Endothelial cell of umbilical vein (primary cell): ENCODE measurements around the gene PRSS36. TPM values are rescaled to one million over a fixed set of nuclear protein-coding genes. Genes with fewer than 3 reads are reported as not detected.

Experiments
- BruUV-seq: library from RNA; stranded (reverse); fragments of 400-500 nt; replicated peaks from 2 replicates; lab custom pipeline; 2021; lab: Mats Ljungman, UMichigan
- CTCF ChIA-PET: fragments of 300-600, 350-600 bp; sonication (Branson Sonifier 250); formaldehyde crosslinking; loops from one replicate; lab custom pipeline; 2021; ENCODE audit warnings: antibody characterized with exemption, inconsistent platforms; lab: Charles Lee
- POLR2A ChIA-PET: fragments of 300-600, 350-600 bp; sonication (Branson Sonifier 250); formaldehyde crosslinking; loops from one replicate; lab custom pipeline; 2021; ENCODE audit warnings: antibody characterized with exemption, inconsistent platforms; lab: Charles Lee
- DNase-seq: peaks from one replicate; pipeline ENCODE4 v3.0.0-alpha.2; 2011; ENCODE audit warnings: low read depth, low spot score
- FAIRE-seq: peaks from 2 replicates; lab custom pipeline; 2011; peaks lifted over from hg19 to GRCh38; lab: Jason Lieb, UNC
- H2AFZ ChIP-seq: 2 replicates; pipeline ENCODE4 v1.6.0; 2012; ENCODE audit warnings: low read depth, low read length, control low read depth, inconsistent platforms
- H3K27ac ChIP-seq: 2 replicates; pipeline ENCODE4 v1.5.1; 2011; ENCODE audit warnings: low read depth, mild to moderate bottlenecking, control low read depth, low read length, moderate library complexity; ENCODE audit not compliant: insufficient read depth
- H3K27me3 ChIP-seq, 2 experiments: 2 replicates each; pipeline versions ENCODE4 v1.6.0 to v1.6.1; 2011; ENCODE audit warnings: low read length in 2 of 2, mixed read lengths in 1 of 2; ENCODE audit not compliant: control insufficient read depth in 2 of 2, insufficient read depth in 2 of 2
- H3K36me3 ChIP-seq, 2 experiments: 2 replicates in 1 of 2; 3 replicates in 1 of 2; pipeline ENCODE4 v1.5.1; 2011; ENCODE audit warnings: low read length in 2 of 2, mild to moderate bottlenecking in 1 of 2, moderate library complexity in 1 of 2; ENCODE audit not compliant: control insufficient read depth in 2 of 2, insufficient read depth in 2 of 2; ENCODE audit errors: extremely low read depth in 1 of 2
- H3K4me1 ChIP-seq: 3 replicates; pipeline ENCODE4 v1.5.1; 2011; ENCODE audit warnings: mild to moderate bottlenecking, low read length; ENCODE audit not compliant: control insufficient read depth, insufficient read depth; ENCODE audit errors: extremely low read depth
- H3K4me2 ChIP-seq: 2 replicates; pipeline ENCODE4 v1.6.1; 2011; ENCODE audit warnings: low read length, control low read depth, mixed read lengths; ENCODE audit not compliant: insufficient read depth
- H3K4me3 ChIP-seq, 3 experiments: fragments of 200-600 bp in 1 of 3; sonication (generic), shearing (Covaris generic) in 1 of 3; replicated peaks in 1 of 3; 2 replicates each; pipeline ENCODE4 v1.5.1; 2011 to 2016; ENCODE audit warnings: control low read depth in 3 of 3, low read length in 3 of 3, mild to moderate bottlenecking in 2 of 3, inconsistent platforms in 1 of 3, low read depth in 1 of 3, moderate library complexity in 1 of 3; ENCODE audit not compliant: insufficient read depth in 1 of 3
- H3K79me2 ChIP-seq: 2 replicates; pipeline ENCODE4 v1.6.0; 2012; ENCODE audit warnings: low read length, inconsistent platforms; ENCODE audit not compliant: control insufficient read depth, insufficient read depth
- H3K9ac ChIP-seq: replicated peaks from 2 replicates; pipeline ENCODE3; 2011; ENCODE audit warnings: low read length, control low read depth; ENCODE audit not compliant: insufficient read depth; ENCODE audit errors: extremely low read depth
- H3K9me1 ChIP-seq: replicated peaks from 3 replicates; pipeline ENCODE4 v1.6.0; 2011; ENCODE audit warnings: mild to moderate bottlenecking, low read length; ENCODE audit not compliant: control insufficient read depth, insufficient read depth; ENCODE audit errors: extremely low read depth
- H3K9me3 ChIP-seq: replicated peaks from 2 replicates; pipeline ENCODE4 v1.5.1; 2012; ENCODE audit warnings: low read length, inconsistent platforms; ENCODE audit not compliant: control insufficient read depth, insufficient read depth
- H4K20me1 ChIP-seq: replicated peaks from 2 replicates; pipeline ENCODE3; 2011; ENCODE audit warnings: mild to moderate bottlenecking, low read length; ENCODE audit not compliant: control insufficient read depth, insufficient read depth; ENCODE audit errors: extremely low read depth
- EZH2 ChIP-seq: IDR thresholded peaks from 2 replicates; pipeline ENCODE4 v1.6.1; 2012; ENCODE audit warnings: borderline replicate concordance, low read depth, mild to moderate bottlenecking, moderate library complexity, low read length, inconsistent platforms; ENCODE audit not compliant: severe bottlenecking
- FOS ChIP-seq: IDR thresholded peaks from 2 replicates; pipeline ENCODE4 v1.6.1; 2011; ENCODE audit warnings: mild to moderate bottlenecking, low read length, moderate library complexity, borderline replicate concordance; ENCODE audit not compliant: insufficient read depth
- GATA2 ChIP-seq: IDR thresholded peaks from 2 replicates; pipeline ENCODE4 v1.7.0; 2011; ENCODE audit warnings: low read depth, mild to moderate bottlenecking, moderate library complexity, mixed read lengths, low read length; ENCODE audit not compliant: insufficient read length, insufficient read depth
- JUN ChIP-seq: IDR thresholded peaks from 2 replicates; pipeline ENCODE4 v1.6.1; 2011; ENCODE audit warnings: borderline replicate concordance, low read depth; ENCODE audit not compliant: insufficient read length, insufficient read depth
- MAX ChIP-seq: IDR thresholded peaks from 2 replicates; pipeline ENCODE4 v1.6.1; 2011; ENCODE audit not compliant: insufficient read depth, insufficient read length
- MYC ChIP-seq: IDR thresholded peaks from one replicate; pipeline ENCODE4 v1.6.1; 2011; ENCODE audit warnings: mild to moderate bottlenecking, low read depth, low read length
- POLR2A ChIP-seq: IDR thresholded peaks from 2 replicates; pipeline ENCODE4 v1.6.1; 2012; ENCODE audit warnings: low read depth, mild to moderate bottlenecking, control low read depth, low read length
- POLR2AphosphoS5 ChIP-seq: IDR thresholded peaks from 2 replicates; pipeline ENCODE4 v1.6.1; 2012; ENCODE audit warnings: low read depth, mild to moderate bottlenecking, control low read depth, low read length, moderate library complexity; ENCODE audit not compliant: insufficient read depth
- dilution Hi-C: fragments of 300-500 bp; cut with MboI; formaldehyde crosslinking; loops from one replicate; pipeline ENCODE4 v1.15.0; 2019; ENCODE audit warnings: low sequenced_read_pairs; ENCODE audit not compliant: extremely low pct_ligation_motif_present
- intact Hi-C: fragments of 100-400 bp; cut with micrococcal nuclease; formaldehyde crosslinking; loops from one replicate; pipeline ENCODE4 v1.10.0; 2022
- polyA plus RNA-seq, 4 experiments: library from polyadenylated mRNA; depleted of rRNA in 3 of 4; stranded (reverse) in 3 of 4; unstranded in 1 of 4; fragments of >200 nt; gene quantifications; 2 replicates each; pipeline versions ENCODE4 v1.2.1 to v1.2.3, GENCODE V29; 2011 to 2012; ENCODE audit warnings: missing spikeins in 1 of 4
- total RNA-seq: library from RNA; stranded (reverse); gene quantifications from 2 replicates; pipeline ENCODE4 v1.2.3, GENCODE V29; 2021
- TF ChIP-seq, protein P1 (sequence below), 2 donors: IDR thresholded peaks; 1 replicate in 1 of 2; 2 replicates in 1 of 2; pipeline ENCODE4 v1.5.1; 2011; ENCODE audit warnings: low read length in 2 of 2, mild to moderate bottlenecking in 2 of 2, moderate library complexity in 2 of 2, control low read depth in 1 of 2, inconsistent platforms in 1 of 2, low read depth in 1 of 2; ENCODE audit not compliant: insufficient read depth in 1 of 2; ENCODE audit errors: extremely low read depth in 1 of 2

The PRSS36 gene
- total and polyA plus RNA-seq, 2 donors (not counting 3 experiments of a cell fraction or from before 2014, with no cell fraction given), result 0.57 TPM; not detected in 1

GRCh38 chr16:31192856-31193642, 43.2 kb upstream of the PRSS36 start:
- no peak for FAIRE-seq
- H3K79me2 ChIP-seq, result peaks cover 32% of the 10 kb centered on the region
- no peak for TF ChIP-seq GATA2
- TF ChIP-seq POLR2A, result no peak
- TF ChIP-seq FOS, result no peak
- no peak for TF ChIP-seq JUN
- no peak for TF ChIP-seq POLR2AphosphoS5
- TF ChIP-seq, protein P1, sequence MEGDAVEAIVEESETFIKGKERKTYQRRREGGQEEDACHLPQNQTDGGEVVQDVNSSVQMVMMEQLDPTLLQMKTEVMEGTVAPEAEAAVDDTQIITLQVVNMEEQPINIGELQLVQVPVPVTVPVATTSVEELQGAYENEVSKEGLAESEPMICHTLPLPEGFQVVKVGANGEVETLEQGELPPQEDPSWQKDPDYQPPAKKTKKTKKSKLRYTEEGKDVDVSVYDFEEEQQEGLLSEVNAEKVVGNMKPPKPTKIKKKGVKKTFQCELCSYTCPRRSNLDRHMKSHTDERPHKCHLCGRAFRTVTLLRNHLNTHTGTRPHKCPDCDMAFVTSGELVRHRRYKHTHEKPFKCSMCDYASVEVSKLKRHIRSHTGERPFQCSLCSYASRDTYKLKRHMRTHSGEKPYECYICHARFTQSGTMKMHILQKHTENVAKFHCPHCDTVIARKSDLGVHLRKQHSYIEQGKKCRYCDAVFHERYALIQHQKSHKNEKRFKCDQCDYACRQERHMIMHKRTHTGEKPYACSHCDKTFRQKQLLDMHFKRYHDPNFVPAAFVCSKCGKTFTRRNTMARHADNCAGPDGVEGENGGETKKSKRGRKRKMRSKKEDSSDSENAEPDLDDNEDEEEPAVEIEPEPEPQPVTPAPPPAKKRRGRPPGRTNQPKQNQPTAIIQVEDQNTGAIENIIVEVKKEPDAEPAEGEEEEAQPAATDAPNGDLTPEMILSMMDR (IDR thresholded peaks at IDR 0.05; ENCODE audit: extremely low read depth in 1 of 2, insufficient read depth in 1 of 2, low read depth in 1 of 2, low read length in 2 of 2), result no peak
- no peak for TF ChIP-seq MAX
- TF ChIP-seq EZH2, result no peak
- no peak for TF ChIP-seq MYC

More at GRCh38 chr16:31192856-31193642, 43.2 kb upstream of the PRSS36 start:
- H3K27me3 ChIP-seq, result no peaks in the 10 kb centered on the region
- H2AFZ ChIP-seq, result no peak overlapping the region
- H3K9me1 ChIP-seq, result no peaks in the 10 kb centered on the region
- CTCF ChIA-PET, result interaction anchor here (1.0 to 1.5 kb wide), 2 partner anchors 8 to 14 kb away, joined by 3 read pairs; no protein-coding TSS in a partner anchor
- no peaks in the 10 kb centered on the region for H3K9me3 ChIP-seq
- dilution Hi-C loops, result no loop called here
- H3K4me1 ChIP-seq, result no peaks in the 10 kb centered on the region
- intact Hi-C loops, result no loop called here
- H3K36me3 ChIP-seq, result peaks cover 54 to 68% of the 10 kb centered on the region in 2 experiments
- no peak overlapping the region for H3K27ac ChIP-seq
- BruUV-seq, result no TSS peak
- peaks cover 3% of the 10 kb centered on the region for H4K20me1 ChIP-seq
- no peak overlapping the region for H3K4me3 ChIP-seq
- POLR2A ChIA-PET, result interaction anchor here (1.2 to 2.0 kb wide), 2 partner anchors 11 to 13 kb away, joined by 5 to 11 read pairs; partner anchors contain the start of gene FUS
- no peak overlapping the region for H3K4me2 ChIP-seq
- no peak overlapping the region for H3K9ac ChIP-seq
- no peak for DNase-seq
